GM18870 (cell line): Measurements from ENCODE around the gene LRP6.
"Not testable (repeated sequence)": the region's sequence is repeated elsewhere in the genome, so short reads cannot be mapped to it uniquely, and the experiment has no call there.

Experiments used
- ATAC-seq: cut with Tn5 transposase; IDR thresholded peaks from one replicate; pipeline ENCODE4 v1.9.1; 2021; ENCODE audit warnings: moderate library complexity; ENCODE audit not compliant: unreplicated experiment

LRP6 gene

DNA sequence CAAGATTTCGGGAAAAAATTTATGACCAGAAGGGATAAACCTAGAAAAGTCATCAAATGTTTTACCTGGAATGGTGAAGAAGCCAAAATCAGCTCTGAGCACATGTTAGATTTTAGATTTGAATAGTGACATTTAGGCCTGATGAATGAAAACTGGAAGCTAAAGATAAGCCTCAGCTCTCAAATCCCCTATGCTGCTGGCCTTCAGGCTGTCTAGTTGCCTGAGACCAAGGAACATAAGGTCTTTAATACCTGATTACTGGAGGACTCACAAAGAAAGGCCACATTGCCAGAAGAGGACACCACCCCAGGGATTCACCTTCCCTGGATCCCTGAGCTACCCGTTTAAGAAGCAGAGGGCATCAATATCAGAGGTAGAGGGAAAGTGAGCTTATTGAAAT lies 139.5 kb downstream of the LRP6 start:
- ATAC-seq = no peak

DNA sequence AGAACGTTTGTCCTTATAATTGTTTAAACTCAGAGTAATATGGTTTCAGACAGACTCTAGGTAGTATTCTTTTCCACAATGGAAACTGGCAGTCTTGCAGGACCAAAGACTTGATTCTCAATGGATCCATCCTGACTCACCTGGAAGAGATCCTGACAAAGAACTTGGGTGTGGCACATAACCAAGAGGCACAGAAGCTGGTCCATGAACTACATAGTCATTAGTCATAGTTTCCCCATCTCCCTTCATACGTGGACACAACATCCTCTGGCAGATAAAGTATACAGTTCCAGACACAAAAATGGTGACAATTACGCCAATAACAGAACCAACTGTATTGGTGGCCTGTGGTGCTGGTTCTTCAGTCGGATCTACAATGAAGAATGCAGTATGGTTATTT lies 140.3 kb downstream of the LRP6 start:
- ATAC-seq = no peak

DNA sequence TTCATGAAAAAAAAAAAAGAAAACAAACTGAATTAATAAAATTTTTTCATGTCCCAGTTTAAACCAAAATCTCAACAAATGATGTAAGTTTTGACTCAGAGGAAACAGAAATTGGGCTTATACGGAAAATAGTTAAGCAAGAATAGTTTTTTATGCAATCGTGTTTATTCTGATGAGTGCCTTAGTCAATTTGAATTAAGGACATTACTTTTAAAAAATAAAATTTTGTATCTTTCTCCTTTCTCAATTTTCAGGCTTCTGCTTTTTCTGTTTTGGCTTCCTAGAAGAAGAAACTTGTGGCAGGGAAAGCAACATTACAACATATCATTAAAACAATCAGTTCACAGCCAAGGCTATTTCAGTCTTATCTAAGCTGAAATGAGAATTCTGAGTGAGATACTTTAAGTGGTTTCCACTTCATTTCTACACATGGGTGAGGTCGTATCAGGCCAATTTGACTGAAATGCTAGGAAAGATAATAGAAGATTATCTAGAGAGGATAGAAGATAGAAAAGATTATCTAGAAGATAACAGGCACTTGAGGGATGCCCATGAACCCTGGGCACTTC lies 143.7 kb downstream of the LRP6 start:
- no peak for ATAC-seq

DNA sequence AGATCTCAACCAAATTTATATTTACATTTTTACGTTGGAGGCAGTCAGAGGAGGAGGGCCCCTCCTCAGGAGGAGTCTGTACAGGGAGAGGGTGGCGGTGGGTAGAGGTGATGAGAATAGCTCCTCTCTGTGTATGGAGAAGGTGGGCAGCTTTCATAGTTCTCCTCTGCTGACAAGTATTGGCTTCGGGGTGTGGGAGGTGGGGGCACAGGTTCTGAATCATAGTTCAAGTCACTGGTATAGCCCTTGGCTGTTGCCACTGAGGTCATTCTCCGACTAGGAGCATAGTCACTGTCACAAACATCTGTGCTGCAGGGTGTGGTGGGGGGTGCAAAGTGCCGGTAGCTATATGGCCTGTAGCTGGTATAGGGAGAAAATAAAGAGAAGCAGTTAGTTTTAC lies 145.8 kb downstream of the LRP6 start:
- ATAC-seq = no peak

DNA sequence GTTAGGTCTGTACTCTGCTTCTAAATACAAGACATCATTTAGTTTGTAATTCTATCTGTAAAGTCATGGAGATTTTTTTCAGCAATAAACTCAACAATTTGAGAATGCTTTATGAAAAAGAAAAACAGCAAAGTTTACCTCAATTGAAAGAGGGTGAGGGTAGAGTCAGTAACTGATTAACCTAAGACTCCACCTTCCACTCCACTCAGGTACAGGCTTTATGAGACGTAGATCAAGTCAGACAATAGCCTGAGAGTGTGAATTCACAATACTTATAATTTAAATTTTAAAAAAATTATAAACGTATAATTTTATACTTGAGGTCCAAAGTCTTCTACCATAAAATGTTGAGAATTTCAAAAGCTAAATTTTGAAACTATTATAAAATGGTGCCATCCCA lies 150.2 kb downstream of the LRP6 start:
- ATAC-seq = no peak

DNA sequence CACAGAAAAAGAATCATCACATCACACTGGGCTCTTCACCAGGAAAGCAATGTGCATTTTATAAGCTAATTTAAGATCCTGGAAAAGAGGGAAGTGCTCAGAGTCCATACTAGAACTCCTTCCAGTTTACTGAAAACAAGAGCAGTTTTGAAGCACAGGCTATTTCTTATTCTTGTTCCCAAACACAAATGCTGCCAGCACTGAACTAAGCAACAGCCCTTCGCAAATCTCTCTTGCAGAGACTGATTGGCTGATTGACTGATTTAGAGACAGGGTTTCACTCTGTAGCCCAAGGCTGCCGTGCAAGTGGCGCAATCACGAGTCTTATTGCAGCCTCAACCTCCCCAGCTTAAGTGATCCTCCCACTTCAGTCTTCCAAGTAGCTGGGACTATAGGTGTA lies 151.3 kb downstream of the LRP6 start:
- no peak for ATAC-seq

DNA sequence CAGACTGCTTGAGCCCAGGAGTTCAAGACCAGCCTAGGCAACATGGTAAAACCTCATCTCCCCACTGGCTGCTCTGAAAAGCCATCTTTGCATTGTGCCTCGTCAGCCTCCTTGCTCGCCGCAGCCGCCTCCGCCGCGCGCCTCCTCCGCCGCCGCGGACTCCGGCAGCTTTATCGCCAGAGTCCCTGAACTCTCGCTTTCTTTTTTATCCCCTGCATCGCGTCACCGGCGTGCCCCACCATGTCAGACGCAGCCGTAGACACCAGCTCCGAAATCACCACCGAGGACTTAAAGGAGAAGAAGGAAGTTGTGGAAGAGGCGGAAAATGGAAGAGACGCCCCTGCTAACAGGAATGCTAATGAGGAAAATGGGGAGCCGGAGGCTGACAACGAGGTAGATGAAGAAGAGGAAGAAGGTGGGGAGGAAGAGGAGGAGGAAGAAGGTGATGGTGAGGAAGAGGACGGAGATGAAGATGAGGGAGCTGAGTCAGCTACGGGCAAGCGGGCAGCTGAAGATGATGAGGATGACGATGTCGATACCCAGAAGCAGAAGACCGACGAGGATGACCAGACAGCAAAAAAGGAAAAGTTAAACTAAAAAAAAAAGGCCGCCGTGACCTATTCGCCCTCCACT lies 155.8 kb downstream of the LRP6 start:
- not testable (repeated sequence) for ATAC-seq

DNA sequence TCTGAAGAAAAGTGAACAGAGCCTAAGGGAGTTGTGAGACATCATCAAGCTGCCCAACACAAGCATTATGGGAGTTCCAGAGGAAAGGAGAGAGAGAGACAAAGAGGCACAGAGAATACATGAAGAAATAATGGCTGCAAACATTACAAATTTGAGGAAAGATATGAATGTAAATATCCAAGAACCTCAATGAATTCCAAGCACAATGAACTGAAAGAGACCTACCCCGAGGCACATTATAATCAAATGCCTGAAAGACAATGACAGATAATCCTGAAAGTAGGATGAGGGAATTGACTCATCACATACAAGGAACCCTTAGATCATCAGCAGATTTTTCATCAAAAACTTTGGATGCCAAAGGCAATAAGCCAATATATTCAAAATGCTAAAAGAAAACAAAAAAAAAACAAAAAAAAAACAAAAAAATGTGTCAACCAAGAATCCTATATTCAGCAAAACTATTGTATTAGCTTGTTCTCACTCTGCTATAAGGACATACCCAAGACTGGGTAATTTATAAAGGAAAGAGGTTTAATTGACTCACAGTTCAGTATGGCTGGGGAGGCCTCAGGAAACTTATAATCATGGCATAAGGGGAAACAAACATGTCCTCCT lies 158.3 kb downstream of the LRP6 start:
- ATAC-seq = no peak

DNA sequence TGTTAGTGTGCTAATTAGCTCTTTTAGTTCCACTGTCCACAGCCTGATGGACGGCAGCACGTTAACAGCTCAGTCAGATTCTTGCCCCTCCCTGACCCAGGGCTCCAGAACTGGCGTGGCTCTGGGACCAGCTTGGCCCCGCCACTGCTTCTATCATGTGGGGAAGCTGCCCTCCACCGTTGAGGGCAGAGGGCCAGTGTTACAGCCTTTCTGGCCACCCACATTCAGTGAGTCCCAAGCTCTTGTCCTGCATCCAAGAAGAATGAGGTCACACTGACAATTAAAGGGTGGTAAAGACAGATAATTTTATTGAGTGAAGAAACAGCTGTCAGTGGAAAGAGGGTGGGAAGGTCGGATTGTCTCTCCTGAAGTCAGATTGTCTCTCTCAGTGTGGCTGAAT lies 159.2 kb downstream of the LRP6 start:
- no peak for ATAC-seq

DNA sequence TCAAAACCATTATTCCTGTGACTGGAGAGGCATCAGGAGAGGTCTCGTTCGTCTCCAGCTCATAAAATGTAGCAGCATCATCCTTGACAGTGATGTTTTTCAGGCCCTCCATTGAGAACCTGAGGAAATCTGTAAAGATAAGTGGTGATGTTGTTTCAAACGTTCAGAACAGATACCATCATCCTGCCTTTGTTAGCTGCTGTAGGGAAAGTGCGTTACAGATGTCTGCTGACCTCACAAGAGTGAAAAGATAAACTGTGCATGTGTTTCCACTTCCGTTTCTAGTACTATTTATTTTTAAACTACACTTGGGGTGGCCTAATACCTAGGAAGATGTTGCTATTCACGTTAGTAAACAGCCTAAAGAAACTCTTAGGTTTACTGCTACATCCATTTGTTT lies 167.7 kb downstream of the LRP6 start:
- ATAC-seq = no peak

DNA sequence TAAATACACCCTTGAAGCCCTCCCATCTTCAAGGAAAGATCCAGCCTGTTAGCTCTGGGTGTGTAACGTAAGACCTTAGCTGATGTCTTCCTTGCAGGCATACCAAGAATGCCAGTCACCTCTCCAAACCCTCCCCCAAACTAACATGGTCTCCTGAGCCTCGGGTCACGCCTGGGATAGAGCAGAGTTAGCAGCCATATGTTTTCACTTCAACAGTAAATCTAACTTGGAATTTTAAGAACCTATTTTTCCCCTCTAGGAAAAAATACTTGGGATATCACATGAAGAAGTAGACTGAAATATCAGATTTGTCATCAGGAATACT lies 168.2 kb downstream of the LRP6 start:
- no peak for ATAC-seq

DNA sequence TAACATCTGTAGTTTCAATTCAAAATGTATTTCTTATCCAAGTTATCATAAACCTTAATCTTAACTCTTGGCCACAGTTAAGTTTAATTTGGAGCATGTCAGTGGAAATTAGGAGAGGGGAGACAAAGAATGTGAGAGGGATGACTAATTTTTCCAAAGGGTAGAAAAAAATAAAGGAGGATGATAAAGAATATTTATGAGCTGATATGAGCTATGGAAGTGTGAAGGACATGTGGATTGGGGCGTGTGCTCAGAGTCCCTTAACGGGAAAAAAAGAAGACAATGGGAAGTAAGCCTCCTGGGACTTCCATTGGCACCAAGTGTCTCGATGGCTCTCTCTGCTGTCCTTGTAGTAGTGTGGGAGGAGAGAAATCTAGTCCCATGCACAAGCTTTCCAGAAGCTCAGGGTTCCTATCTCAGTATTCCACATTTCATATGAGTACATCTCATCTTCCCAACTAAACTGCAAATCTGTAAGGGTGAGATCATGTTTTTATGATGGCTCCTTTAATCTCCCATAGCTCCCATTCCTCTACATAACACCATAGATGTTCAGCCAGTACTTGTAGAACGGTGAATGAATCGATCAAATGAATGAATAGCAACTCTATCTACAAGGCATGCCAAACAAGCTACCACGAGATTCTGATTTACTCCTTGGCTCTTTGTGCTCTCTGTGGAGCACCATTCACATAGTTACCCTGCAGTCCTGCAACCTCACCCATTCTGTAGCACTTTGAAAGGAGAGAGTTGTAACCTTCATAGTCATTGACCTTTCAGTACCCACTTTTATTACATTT lies 168.8 kb downstream of the LRP6 start:
- ATAC-seq = no peak

DNA sequence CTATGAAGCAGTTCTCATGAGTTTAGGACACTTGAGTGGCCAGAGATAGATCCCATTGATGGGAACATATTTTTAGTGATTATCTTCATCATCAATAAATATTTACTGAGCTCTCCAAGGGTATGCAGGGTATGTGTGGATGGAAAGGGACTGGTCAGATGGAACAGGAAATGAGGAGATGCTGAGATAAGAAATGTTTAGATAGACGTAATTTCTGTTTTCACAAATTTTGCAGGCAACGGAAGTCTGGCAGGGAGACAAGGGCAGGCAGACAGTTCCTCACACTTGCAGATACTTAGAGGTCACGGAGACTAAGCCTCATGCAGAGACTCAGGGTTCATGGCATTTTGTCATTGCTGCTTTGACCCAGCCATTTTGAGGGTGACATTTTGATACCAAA lies 171.8 kb downstream of the LRP6 start:
- ATAC-seq = no peak

DNA sequence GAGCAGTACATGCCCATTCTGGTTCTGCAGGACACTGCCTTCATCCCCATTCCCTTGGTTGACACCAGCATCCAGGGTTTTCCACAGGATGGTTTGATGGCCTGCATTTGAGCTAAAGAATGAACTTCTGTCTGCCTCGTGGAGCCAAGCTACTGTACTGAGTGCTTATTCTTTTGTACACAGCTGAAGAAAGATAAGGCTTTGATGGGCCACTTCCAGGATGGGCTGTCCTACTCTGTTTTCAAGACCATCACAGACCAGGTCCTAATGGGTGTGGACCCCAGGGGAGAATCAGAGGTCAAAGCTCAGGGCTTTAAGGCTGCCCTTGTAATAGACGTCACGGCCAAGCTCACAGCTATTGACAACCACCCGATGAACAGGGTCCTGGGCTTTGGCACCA lies 172.4 kb downstream of the LRP6 start:
- no peak for ATAC-seq

DNA sequence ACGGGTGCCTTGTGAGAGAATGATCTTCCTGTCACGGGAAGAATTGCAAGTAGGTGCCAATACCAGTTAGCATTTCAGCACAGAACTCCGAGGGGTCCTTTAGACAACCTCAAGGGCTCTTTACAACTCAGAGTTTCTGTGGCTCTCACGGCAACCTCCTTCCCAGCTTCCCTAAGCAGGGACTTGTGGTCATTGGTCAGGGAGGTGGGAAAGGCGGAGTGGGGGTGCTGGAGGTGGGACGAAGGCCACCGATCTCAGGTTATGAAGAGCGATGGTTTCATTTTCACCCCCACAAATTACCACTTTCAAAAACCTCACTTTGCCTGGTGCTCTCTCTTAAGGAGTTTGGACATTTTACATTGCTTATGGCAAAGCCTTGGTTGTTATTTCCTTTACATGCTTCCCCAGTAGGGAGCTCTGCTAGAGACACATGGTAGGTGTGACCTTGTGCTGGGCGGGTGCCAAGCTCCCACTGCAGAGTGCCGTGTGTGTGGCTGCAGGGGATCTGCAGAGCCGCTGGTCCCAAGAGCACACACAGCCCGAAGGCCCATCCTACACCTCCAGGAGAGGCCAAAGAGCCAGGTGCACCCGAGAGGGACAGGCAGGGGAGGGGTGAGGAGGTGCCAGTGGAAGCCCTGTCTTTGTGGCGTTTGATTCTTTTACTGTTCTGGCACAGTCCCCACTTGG lies 174.7 kb downstream of the LRP6 start:
- no peak for ATAC-seq

DNA sequence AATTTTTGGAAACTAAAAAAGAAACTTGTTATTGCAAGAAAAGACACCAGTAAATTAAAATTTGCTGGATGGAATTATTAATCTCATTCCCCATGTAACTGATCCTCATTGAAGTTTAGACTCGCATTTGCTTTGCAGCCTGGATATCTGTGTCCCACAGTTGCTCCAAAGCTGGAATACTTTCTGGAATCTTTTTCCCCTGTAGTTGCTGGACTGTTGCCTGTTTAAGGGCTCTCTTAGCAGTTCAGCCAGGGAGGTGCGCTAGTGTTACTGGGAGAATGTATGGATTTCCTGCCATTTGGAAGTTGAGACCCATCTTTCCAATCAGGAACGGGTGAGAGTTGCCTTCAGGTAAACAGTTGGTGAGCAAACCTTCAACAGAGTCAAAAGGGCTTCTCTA lies 175.8 kb downstream of the LRP6 start:
- ATAC-seq = no peak

DNA sequence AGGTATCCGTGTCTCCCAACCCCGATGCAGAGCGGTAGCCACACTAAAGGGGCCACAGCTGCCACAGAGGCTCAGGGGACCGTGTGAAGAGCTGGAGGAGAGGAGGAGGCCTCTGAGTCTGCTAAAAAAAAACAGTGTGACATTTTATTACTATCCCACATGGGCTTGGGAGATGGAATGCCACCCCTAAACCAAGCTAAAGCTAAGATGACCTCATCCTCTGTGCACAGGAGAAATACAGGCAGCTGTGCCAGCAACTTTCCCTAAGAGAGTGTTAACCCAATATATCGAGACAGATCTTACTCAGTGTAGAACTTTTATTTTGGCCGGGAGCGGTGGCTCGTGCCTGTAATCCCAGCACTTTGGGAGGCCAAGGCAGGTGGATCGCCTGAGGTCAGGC lies 178.1 kb downstream of the LRP6 start:
- ATAC-seq = no peak

DNA sequence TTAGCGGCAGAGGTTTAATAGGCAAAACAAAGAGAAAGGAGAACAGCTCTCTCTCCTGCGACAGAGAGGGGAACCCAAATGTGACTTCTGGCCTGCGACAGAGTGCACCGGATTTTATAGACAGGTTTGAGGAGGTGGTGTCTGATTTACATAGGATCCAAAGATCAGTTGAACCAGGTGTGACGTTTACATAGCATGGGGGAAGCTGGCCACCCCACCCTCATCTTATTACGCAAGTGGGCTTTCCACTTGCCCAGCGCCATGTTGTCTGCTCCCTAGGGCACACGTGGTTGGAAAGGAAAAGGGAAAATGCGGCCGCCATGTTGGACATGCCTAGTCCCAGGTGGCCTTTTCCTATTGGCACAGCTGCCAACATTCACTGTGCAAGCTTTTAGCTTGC lies 178.7 kb downstream of the LRP6 start:
- ATAC-seq = no peak

DNA sequence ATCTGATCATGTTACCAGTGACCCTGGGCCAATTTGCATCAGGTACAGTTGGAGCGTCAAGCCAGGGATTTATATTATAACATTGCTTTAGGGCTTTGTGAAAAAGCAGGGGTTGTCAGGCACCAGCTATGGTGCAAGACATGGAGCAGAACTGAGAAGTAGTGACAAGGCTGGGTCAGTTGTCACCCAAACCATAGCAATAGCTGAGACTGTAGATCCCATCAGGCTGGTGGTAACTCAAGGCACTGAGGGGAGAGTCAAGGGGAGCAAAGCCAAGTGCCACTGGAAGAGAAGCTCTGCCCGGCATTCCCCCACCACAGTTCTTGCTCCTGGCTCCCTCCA lies 179.2 kb downstream of the LRP6 start:
- no peak for ATAC-seq

DNA sequence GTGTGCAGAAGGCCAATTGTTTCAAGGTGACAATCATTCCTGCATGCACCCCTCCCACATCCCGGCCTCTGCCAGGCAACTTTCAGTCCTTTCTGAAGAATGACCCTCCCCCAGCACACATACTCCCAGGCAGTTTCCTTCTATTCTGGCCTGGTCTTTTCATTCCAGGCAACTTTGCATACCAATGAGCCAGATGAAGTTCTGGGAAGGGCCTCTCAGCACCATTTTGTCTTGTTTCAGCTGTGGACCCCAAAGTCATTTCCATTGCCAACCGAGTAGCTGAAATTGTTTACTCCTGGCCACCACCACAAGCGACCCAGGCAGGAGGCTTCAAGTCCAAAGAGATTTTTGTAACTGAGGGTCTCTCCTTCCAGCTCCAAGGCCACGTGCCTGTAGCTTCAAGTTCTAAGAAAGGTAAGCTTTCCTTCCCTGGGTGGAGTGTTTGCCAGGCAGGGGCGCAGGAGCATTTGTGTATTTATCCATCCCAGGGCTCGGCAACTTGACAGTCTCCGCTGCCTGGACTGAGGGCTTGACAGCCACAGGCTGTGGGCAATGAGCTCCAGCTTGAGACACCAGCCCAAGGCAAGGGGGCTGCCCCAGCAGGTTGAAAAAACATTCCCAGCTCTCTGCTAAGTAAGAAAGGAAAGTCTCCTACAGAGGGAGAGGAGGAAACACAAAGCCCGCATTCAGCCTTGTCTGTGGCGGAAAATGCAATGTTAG lies 179.7 kb downstream of the LRP6 start:
- no peak for ATAC-seq

DNA sequence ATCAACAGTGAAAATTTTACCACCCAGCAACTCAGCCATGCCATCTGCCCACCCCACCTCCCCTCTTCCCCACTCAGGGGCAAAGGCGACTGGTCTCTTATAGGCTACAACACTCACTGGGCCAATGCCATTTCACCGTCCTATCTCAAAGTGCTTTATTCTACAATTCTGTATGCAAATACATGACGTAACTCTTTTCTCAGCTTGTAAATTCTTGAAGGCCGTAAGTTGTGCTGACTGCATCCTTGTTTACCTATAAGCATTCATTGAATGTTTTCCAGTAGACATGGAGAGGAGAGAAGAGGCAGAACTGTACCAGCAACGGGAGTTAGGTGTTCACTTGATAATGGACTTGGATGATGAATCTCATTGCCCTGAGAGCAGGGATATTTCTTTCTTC lies 180.5 kb downstream of the LRP6 start:
- ATAC-seq = no peak
